Hepatocyte (in vitro differentiated cells): ENCODE measurements around the gene CAVIN1. TPM values are rescaled to one million over a fixed set of nuclear protein-coding genes. Genes with fewer than 3 reads are reported as not detected.
"Not testable (repeated sequence)": the region's sequence is repeated elsewhere in the genome, so short reads cannot be mapped to it uniquely, and the experiment has no call there.

Source experiments
- DNase-seq: peaks from one replicate; pipeline ENCODE4 v3.0.0-alpha.2; 2016; ENCODE audit warnings: low spot score
- H2AFZ ChIP-seq: fragments of 200-600 bp; sonication (generic); 2 replicates; pipeline ENCODE4 v1.6.0; 2016; ENCODE audit warnings: antibody characterized with exemption, mild to moderate bottlenecking
- H3K27ac ChIP-seq: fragments of 200-600 bp; sonication (generic); 2 replicates; pipeline ENCODE4 v1.5.1; 2016; ENCODE audit warnings: mild to moderate bottlenecking
- H3K27me3 ChIP-seq: fragments of 200-600 bp; sonication (generic); 2 replicates; pipeline ENCODE4 v1.6.1; 2016
- H3K36me3 ChIP-seq: fragments of 200-600 bp; sonication (generic); replicated peaks from 2 replicates; pipeline ENCODE4 v1.5.1; 2016; ENCODE audit warnings: low read depth; ENCODE audit not compliant: insufficient read depth
- H3K4me1 ChIP-seq: fragments of 200-600 bp; sonication (generic); 2 replicates; pipeline ENCODE4 v1.5.1; 2016; ENCODE audit warnings: mild to moderate bottlenecking, moderate library complexity; ENCODE audit not compliant: insufficient read depth
- H3K4me2 ChIP-seq: fragments of 200-600 bp; sonication (generic); 2 replicates; pipeline ENCODE4 v1.6.0; 2016
- H3K4me3 ChIP-seq: fragments of 200-600 bp; sonication (generic); 2 replicates; pipeline ENCODE4 v1.5.1; 2016; ENCODE audit warnings: mild to moderate bottlenecking
- H3K79me2 ChIP-seq: fragments of 200-600 bp; sonication (generic); 2 replicates; pipeline ENCODE4 v1.6.0; 2017; ENCODE audit warnings: mild to moderate bottlenecking
- H3K9me2 ChIP-seq: fragments of 200-600 bp; sonication (generic); replicated peaks from 2 replicates; pipeline ENCODE4 v1.6.0; 2017; ENCODE audit warnings: mild to moderate bottlenecking; ENCODE audit not compliant: insufficient read depth
- H3K9me3 ChIP-seq: fragments of 200-600 bp; sonication (generic); 2 replicates; pipeline ENCODE4 v1.5.1; 2016; ENCODE audit warnings: low read depth, mild to moderate bottlenecking
- H4K20me1 ChIP-seq: fragments of 200-600 bp; sonication (generic); 2 replicates; pipeline ENCODE4 v1.6.0; 2016; ENCODE audit warnings: mild to moderate bottlenecking; ENCODE audit not compliant: insufficient read depth, poor library complexity, severe bottlenecking
- CTCF ChIP-seq: fragments of 200-600 bp; sonication (generic); IDR thresholded peaks from 2 replicates; pipeline ENCODE4 v1.5.1; 2016; ENCODE audit warnings: antibody characterized with exemption, mild to moderate bottlenecking; ENCODE audit not compliant: poor library complexity
- EZH2 ChIP-seq: fragments of 200-600 bp; sonication (generic); IDR thresholded peaks from 2 replicates; pipeline ENCODE4 v1.6.1; 2016; ENCODE audit warnings: antibody characterized with exemption, mild to moderate bottlenecking, borderline replicate concordance
- EZH2phosphoT487 ChIP-seq: fragments of 200-600 bp; sonication (generic); IDR thresholded peaks from one replicate; pipeline ENCODE4 v1.6.1; 2018; ENCODE audit warnings: antibody characterized with exemption, mild to moderate bottlenecking, low read depth, moderate library complexity; ENCODE audit not compliant: unreplicated experiment, severe bottlenecking
- WGBS: methylation state at CpG from one replicate; pipeline ENCODE4 v1.1.6; 2016; ENCODE audit warnings: low lambda C conversion rate; ENCODE audit errors: missing lambda C conversion rate; 5-methylcytosine and 5-hydroxymethylcytosine counted together
- polyA plus RNA-seq: library from polyadenylated mRNA; unstranded; fragments of >200 nt; fragmentation: Nextera tagmentation; extraction: Ambion mirVana; gene quantifications from 2 replicates; pipeline ENCODE4 v1.2.1, GENCODE V29; 2016
- total RNA-seq: library from RNA; depleted of rRNA; stranded (reverse); fragments of >200 nt; gene quantifications from 2 replicates; pipeline ENCODE4 v1.2.3, GENCODE V29; 2014

CAVIN1 gene
- total and polyA plus RNA-seq, 2 experiments from 2014 or later, result 85.8 to 111 TPM

GRCh38 chr17:42453439-42453838 is 30.4 kb upstream of the CAVIN1 start:
- no peak overlapping the region for H2AFZ ChIP-seq
- H4K20me1 ChIP-seq, result no peaks in the 10 kb centered on the region
- no peak for TF ChIP-seq EZH2phosphoT487
- no peak for TF ChIP-seq EZH2
- no peak for TF ChIP-seq CTCF
- H3K4me3 ChIP-seq, result no peak overlapping the region
- H3K4me1 ChIP-seq, result no peaks in the 10 kb centered on the region
- no peaks in the 10 kb centered on the region for H3K9me2 ChIP-seq
- no peak overlapping the region for H3K4me2 ChIP-seq
- no peaks in the 10 kb centered on the region for H3K9me3 ChIP-seq
- no peaks in the 10 kb centered on the region for H3K36me3 ChIP-seq
- H3K27me3 ChIP-seq, result no peaks in the 10 kb centered on the region
- DNase-seq, result no peak
- 44% methylated on average over 2 of the region's 2 CpGs for whole genome bisulfite sequencing
- no peaks in the 10 kb centered on the region for H3K79me2 ChIP-seq
- H3K27ac ChIP-seq, result no peak overlapping the region

- not testable (repeated sequence) for H3K27ac ChIP-seq, H3K4me1 ChIP-seq, H4K20me1 ChIP-seq, H3K27me3 ChIP-seq, H3K79me2 ChIP-seq, H3K4me2 ChIP-seq, H3K9me3 ChIP-seq, DNase-seq, H3K9me2 ChIP-seq, H3K36me3 ChIP-seq, H3K4me3 ChIP-seq, H2AFZ ChIP-seq
- 69% methylated on average over 5 of the region's 5 CpGs for WGBS
Observed at GRCh38 chr17:42451270-42451669, 28.2 kb upstream of the CAVIN1 start.

GRCh38 chr17:42449838-42450237 is 26.8 kb upstream of the CAVIN1 start:
- not testable (repeated sequence) for H3K9me2 ChIP-seq

GRCh38 chr17:42449176-42449575 is 26.1 kb upstream of the CAVIN1 start:
- not testable (repeated sequence) for H3K36me3 ChIP-seq, H3K4me3 ChIP-seq, H3K4me1 ChIP-seq, H3K9me2 ChIP-seq, H3K79me2 ChIP-seq, H3K27ac ChIP-seq, DNase-seq, H3K4me2 ChIP-seq, H2AFZ ChIP-seq, H3K27me3 ChIP-seq, H4K20me1 ChIP-seq, H3K9me3 ChIP-seq
- WGBS, result 100% methylated on average over 1 of the region's 27 CpGs

More at GRCh38 chr17:42449838-42450237, 26.8 kb upstream of the CAVIN1 start:
- not testable (repeated sequence) for H3K27me3 ChIP-seq, H3K36me3 ChIP-seq, H3K79me2 ChIP-seq, H3K9me3 ChIP-seq, H3K27ac ChIP-seq, H3K4me1 ChIP-seq, H4K20me1 ChIP-seq, H3K4me2 ChIP-seq, DNase-seq, H2AFZ ChIP-seq, H3K4me3 ChIP-seq
- WGBS, result no CpG with 5 or more reads among the region's 2 CpGs

- Histone ChIP-seq H4K20me1 (no peaks in the 10 kb centered on the region), H3K36me3 (no peaks in the 10 kb centered on the region), H3K79me2 (no peaks in the 10 kb centered on the region), H3K27me3 (no peaks in the 10 kb centered on the region), H3K4me1 (peaks cover 3% of the 10 kb centered on the region), H3K4me2 (peak overlapping the region; percentile 42), H3K9me2 (no peaks in the 10 kb centered on the region), H3K27ac (peak overlapping the region; percentile 84), H3K9me3 (no peaks in the 10 kb centered on the region), H2AFZ (no peak overlapping the region), H3K4me3 (no peak overlapping the region)
- WGBS, result 40% methylated on average over 5 of the region's 5 CpGs
- no peak for DNase-seq
- TF ChIP-seq EZH2phosphoT487, result no peak
- TF ChIP-seq EZH2, result no peak
- no peak for TF ChIP-seq CTCF
Observed at GRCh38 chr17:42442196-42442565, 19.1 kb upstream of the CAVIN1 start.
